ENCODE results near the gene TEPSIN.

The TEPSIN gene

DNA sequence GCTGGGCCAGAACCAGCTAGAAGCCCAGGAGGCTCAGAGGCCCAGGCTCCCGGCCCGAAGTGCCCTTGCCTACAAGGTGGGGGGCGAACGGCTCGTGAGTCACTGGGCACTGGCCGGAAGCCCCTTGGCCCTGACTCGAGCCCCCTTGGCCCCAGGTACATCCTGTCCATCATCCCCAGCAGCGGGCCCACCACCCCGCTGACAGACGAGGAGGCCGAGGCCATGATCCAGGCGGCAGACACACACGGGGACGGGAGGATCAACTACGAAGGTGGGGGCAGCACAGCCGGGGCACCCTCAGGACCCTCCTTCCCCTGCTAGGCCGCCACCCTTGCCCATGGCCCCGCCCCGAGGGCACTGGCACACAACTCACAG, 57.1 kb downstream of the TEPSIN start:
- no peak for TF ChIP-seq FOXM1 (IDR thresholded peaks at IDR 0.05; ENCODE audit: borderline replicate concordance, low read depth)
- TF ChIP-seq, protein P1, sequence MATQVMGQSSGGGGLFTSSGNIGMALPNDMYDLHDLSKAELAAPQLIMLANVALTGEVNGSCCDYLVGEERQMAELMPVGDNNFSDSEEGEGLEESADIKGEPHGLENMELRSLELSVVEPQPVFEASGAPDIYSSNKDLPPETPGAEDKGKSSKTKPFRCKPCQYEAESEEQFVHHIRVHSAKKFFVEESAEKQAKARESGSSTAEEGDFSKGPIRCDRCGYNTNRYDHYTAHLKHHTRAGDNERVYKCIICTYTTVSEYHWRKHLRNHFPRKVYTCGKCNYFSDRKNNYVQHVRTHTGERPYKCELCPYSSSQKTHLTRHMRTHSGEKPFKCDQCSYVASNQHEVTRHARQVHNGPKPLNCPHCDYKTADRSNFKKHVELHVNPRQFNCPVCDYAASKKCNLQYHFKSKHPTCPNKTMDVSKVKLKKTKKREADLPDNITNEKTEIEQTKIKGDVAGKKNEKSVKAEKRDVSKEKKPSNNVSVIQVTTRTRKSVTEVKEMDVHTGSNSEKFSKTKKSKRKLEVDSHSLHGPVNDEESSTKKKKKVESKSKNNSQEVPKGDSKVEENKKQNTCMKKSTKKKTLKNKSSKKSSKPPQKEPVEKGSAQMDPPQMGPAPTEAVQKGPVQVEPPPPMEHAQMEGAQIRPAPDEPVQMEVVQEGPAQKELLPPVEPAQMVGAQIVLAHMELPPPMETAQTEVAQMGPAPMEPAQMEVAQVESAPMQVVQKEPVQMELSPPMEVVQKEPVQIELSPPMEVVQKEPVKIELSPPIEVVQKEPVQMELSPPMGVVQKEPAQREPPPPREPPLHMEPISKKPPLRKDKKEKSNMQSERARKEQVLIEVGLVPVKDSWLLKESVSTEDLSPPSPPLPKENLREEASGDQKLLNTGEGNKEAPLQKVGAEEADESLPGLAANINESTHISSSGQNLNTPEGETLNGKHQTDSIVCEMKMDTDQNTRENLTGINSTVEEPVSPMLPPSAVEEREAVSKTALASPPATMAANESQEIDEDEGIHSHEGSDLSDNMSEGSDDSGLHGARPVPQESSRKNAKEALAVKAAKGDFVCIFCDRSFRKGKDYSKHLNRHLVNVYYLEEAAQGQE (IDR thresholded peaks at IDR 0.05; ENCODE audit: low read depth), result no peak
- TF ChIP-seq TAF1 (IDR thresholded peaks at IDR 0.05; ENCODE audit: low read depth), result no peak
- no peak for TF ChIP-seq CREB1 (IDR thresholded peaks at IDR 0.05; ENCODE audit: low read depth)
- no peak for TF ChIP-seq TCF12 (IDR thresholded peaks at IDR 0.05; ENCODE audit: low read depth)
- TF ChIP-seq MAX (IDR thresholded peaks at IDR 0.05), result no peak
- TF ChIP-seq EGR1 (IDR thresholded peaks at IDR 0.05), result no peak
- no peak for TF ChIP-seq CEBPB (IDR thresholded peaks at IDR 0.05)
- TF ChIP-seq YY1 (IDR thresholded peaks at IDR 0.05; ENCODE audit: low read depth), result no peak
- no peak for TF ChIP-seq TEAD4 (IDR thresholded peaks at IDR 0.05)
- no peak for TF ChIP-seq NFIC (IDR thresholded peaks at IDR 0.05)
- TF ChIP-seq RAD21 (IDR thresholded peaks at IDR 0.05; ENCODE audit: low read depth), result no peak
- TF ChIP-seq ZBTB7A (IDR thresholded peaks at IDR 0.05; ENCODE audit: low read depth), result no peak
- TF ChIP-seq EP300 (IDR thresholded peaks at IDR 0.05; ENCODE audit: borderline replicate concordance), result no peak

- TF ChIP-seq YY1 (IDR thresholded peaks at IDR 0.05; ENCODE audit: low read depth) (no peak), FOXM1 (IDR thresholded peaks at IDR 0.05; ENCODE audit: borderline replicate concordance, low read depth) (no peak), EP300 (IDR thresholded peaks at IDR 0.05; ENCODE audit: borderline replicate concordance) (no peak), MAX (IDR thresholded peaks at IDR 0.05) (no peak), RAD21 (IDR thresholded peaks at IDR 0.05; ENCODE audit: low read depth) (no peak), CEBPB (IDR thresholded peaks at IDR 0.05) (no peak), EGR1 (IDR thresholded peaks at IDR 0.05) (no peak), CREB1 (IDR thresholded peaks at IDR 0.05; ENCODE audit: low read depth) (no peak)
These were observed 57.7 kb downstream of the TEPSIN start for GRCh38 chr17:81180836-81181810.

DNA sequence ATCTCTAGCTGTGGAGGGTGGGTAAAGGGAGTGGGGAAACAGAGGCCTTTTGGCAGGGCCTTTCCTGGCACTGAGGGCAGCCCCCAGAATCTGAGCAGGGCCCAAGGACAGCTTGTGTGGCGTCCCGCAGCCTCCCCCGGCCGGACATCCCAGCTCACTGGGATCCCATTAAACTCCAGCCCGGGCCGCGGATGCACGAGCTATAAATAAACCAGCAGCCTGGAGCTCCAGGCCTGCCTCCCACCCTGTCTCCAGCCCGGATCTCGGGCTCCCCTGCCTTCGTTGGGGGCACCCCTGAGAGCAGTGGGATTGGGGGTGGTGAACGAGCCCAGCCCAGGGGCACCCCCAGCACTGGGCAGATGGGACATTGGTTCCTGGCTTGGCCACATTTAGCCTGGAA, 59.0 kb downstream of the TEPSIN start:
- TF ChIP-seq CREB1 (IDR thresholded peaks at IDR 0.05; ENCODE audit: low read depth) (no peak), EP300 (IDR thresholded peaks at IDR 0.05; ENCODE audit: borderline replicate concordance) (no peak), EGR1 (IDR thresholded peaks at IDR 0.05) (no peak), MAX (IDR thresholded peaks at IDR 0.05) (no peak)
- TF ChIP-seq, protein P2, sequence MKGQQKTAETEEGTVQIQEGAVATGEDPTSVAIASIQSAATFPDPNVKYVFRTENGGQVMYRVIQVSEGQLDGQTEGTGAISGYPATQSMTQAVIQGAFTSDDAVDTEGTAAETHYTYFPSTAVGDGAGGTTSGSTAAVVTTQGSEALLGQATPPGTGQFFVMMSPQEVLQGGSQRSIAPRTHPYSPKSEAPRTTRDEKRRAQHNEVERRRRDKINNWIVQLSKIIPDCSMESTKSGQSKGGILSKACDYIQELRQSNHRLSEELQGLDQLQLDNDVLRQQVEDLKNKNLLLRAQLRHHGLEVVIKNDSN (IDR thresholded peaks at IDR 0.05), result no peak

DNA sequence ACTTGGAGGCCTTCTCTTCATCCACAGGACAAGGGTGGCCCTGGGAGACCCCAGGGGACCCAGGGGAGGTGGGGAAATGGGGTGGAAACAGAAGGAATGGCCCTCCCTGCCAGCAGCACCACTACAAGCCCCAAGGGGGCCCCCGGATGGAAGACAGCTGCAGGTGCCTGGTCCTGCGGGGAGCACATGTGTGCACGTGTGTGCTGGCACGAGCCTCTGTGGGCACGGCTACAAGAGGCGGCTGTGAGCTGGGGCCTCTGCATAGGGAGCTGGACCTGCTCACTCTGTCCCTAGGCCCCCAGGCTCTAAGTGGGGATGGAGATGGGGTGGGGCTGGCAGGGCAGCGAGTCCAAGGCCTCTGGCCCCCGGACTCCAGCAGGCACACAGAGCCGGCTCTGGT, 59.6 kb downstream of the TEPSIN start:
- TF ChIP-seq EP300 (IDR thresholded peaks at IDR 0.05; ENCODE audit: borderline replicate concordance), result no peak
- TF ChIP-seq, protein P2 (IDR thresholded peaks at IDR 0.05), result no peak
- TF ChIP-seq EGR1 (IDR thresholded peaks at IDR 0.05), result no peak
- no peak for TF ChIP-seq TEAD4 (IDR thresholded peaks at IDR 0.05)
- no peak for TF ChIP-seq MAX (IDR thresholded peaks at IDR 0.05)
- no peak for TF ChIP-seq NFIC (IDR thresholded peaks at IDR 0.05)
- TF ChIP-seq CEBPB (IDR thresholded peaks at IDR 0.05), result no peak
- TF ChIP-seq CREB1 (IDR thresholded peaks at IDR 0.05; ENCODE audit: low read depth), result no peak
- TF ChIP-seq TAF1 (IDR thresholded peaks at IDR 0.05; ENCODE audit: low read depth), result no peak
- TF ChIP-seq YY1 (IDR thresholded peaks at IDR 0.05; ENCODE audit: low read depth), result no peak
- TF ChIP-seq RAD21 (IDR thresholded peaks at IDR 0.05; ENCODE audit: low read depth), result no peak
- no peak for TF ChIP-seq FOXM1 (IDR thresholded peaks at IDR 0.05; ENCODE audit: borderline replicate concordance, low read depth)

Measured in Ishikawa (cell line).